Measurements from ENCODE around the gene PLXNC1.
"Not testable (repeated sequence)": the region's sequence is repeated elsewhere in the genome, so short reads cannot be mapped to it uniquely, and the experiment has no call there.

Gene PLXNC1

GRCh38 chr12:94299846-94300245 is 151.5 kb downstream of the PLXNC1 start:
- Histone ChIP-seq H3K36me3 (ENCODE audit: insufficient read depth, low read length) (peaks cover 8% of the 10 kb centered on the region), H3K9ac (ENCODE audit: low read length) (no peak overlapping the region), H3K27ac (ENCODE audit: low read depth, low read length) (no peak overlapping the region)

GRCh38 chr12:94304012-94304411 is 155.6 kb downstream of the PLXNC1 start:
- Histone ChIP-seq H3K27me3 (ENCODE audit: control insufficient read depth in 1 of 2, insufficient read depth in 2 of 2, low read length in 2 of 2) (no peaks in the 10 kb centered on the region), H3K9me3 (ENCODE audit: low read length) (no peaks in the 10 kb centered on the region), H3K4me3 (ENCODE audit: low read depth in 1 of 2, low read length in 2 of 2) (no peak overlapping the region), H3K36me3 (ENCODE audit: insufficient read depth, low read length) (peaks cover 19% of the 10 kb centered on the region), H3K9ac (ENCODE audit: low read length) (no peak overlapping the region), H3K4me1 (ENCODE audit: insufficient read depth, low read length) (peaks cover 21% of the 10 kb centered on the region), H3K27ac (ENCODE audit: low read depth, low read length) (no peak overlapping the region)

More at GRCh38 chr12:94299846-94300245, 151.5 kb downstream of the PLXNC1 start:
- no peak overlapping the region for H3K4me3 ChIP-seq (ENCODE audit: low read depth in 1 of 2, low read length in 2 of 2)
- peaks cover 32% of the 10 kb centered on the region for H3K4me1 ChIP-seq (ENCODE audit: insufficient read depth, low read length)
- H3K27me3 ChIP-seq (ENCODE audit: control insufficient read depth in 1 of 2, insufficient read depth in 2 of 2, low read length in 2 of 2) = no peaks in the 10 kb centered on the region
- no peaks in the 10 kb centered on the region for H3K9me3 ChIP-seq (ENCODE audit: low read length)

- Histone ChIP-seq H3K9me3 (ENCODE audit: low read length) (no peaks in the 10 kb centered on the region), H3K36me3 (ENCODE audit: insufficient read depth, low read length) (peaks cover 25% of the 10 kb centered on the region), H3K27ac (ENCODE audit: low read depth, low read length) (no peak overlapping the region), H3K9ac (ENCODE audit: low read length) (no peak overlapping the region), H3K4me1 (ENCODE audit: insufficient read depth, low read length) (peaks cover 17% of the 10 kb centered on the region), H3K27me3 (ENCODE audit: control insufficient read depth in 1 of 2, insufficient read depth in 2 of 2, low read length in 2 of 2) (no peaks in the 10 kb centered on the region), H3K4me3 (ENCODE audit: low read depth in 1 of 2, low read length in 2 of 2) (no peak overlapping the region)
These were observed 156.2 kb downstream of the PLXNC1 start for GRCh38 chr12:94304566-94305061.

- H3K9me3 ChIP-seq (ENCODE audit: low read length) = no peaks in the 10 kb centered on the region
- H3K9ac ChIP-seq (ENCODE audit: low read length) = no peak overlapping the region
- peaks cover 19% of the 10 kb centered on the region for H3K36me3 ChIP-seq (ENCODE audit: insufficient read depth, low read length)
- H3K27ac ChIP-seq (ENCODE audit: low read depth, low read length) = no peak overlapping the region
- H3K4me1 ChIP-seq (ENCODE audit: insufficient read depth, low read length) = peaks cover 17% of the 10 kb centered on the region
- H3K4me3 ChIP-seq (ENCODE audit: low read depth in 1 of 2, low read length in 2 of 2) = no peak overlapping the region
- H3K27me3 ChIP-seq (ENCODE audit: control insufficient read depth in 1 of 2, insufficient read depth in 2 of 2, low read length in 2 of 2) = no peaks in the 10 kb centered on the region
These were observed 157.0 kb downstream of the PLXNC1 start for GRCh38 chr12:94305130-94305957.

- no peaks in the 10 kb centered on the region for H3K27me3 ChIP-seq (ENCODE audit: control insufficient read depth in 1 of 2, insufficient read depth in 2 of 2, low read length in 2 of 2)
- peaks cover 24% of the 10 kb centered on the region for H3K36me3 ChIP-seq (ENCODE audit: insufficient read depth, low read length)
- no peaks in the 10 kb centered on the region for H3K9me3 ChIP-seq (ENCODE audit: low read length)
- peaks cover 17% of the 10 kb centered on the region for H3K4me1 ChIP-seq (ENCODE audit: insufficient read depth, low read length)
- H3K4me3 ChIP-seq (ENCODE audit: low read depth in 1 of 2, low read length in 2 of 2) = no peak overlapping the region
- H3K27ac ChIP-seq (ENCODE audit: low read depth, low read length) = no peak overlapping the region
- H3K9ac ChIP-seq (ENCODE audit: low read length) = no peak overlapping the region
These were observed 160.2 kb downstream of the PLXNC1 start for GRCh38 chr12:94308612-94309011.

GRCh38 chr12:94309373-94309772 is 161.0 kb downstream of the PLXNC1 start:
- no peak overlapping the region for H3K9ac ChIP-seq (ENCODE audit: low read length)
- peaks cover 10% of the 10 kb centered on the region for H3K4me1 ChIP-seq (ENCODE audit: insufficient read depth, low read length)
- no peaks in the 10 kb centered on the region for H3K27me3 ChIP-seq (ENCODE audit: control insufficient read depth in 1 of 2, insufficient read depth in 2 of 2, low read length in 2 of 2)
- H3K4me3 ChIP-seq (ENCODE audit: low read depth in 1 of 2, low read length in 2 of 2) = no peak overlapping the region
- H3K9me3 ChIP-seq (ENCODE audit: low read length) = no peaks in the 10 kb centered on the region
- peaks cover 24% of the 10 kb centered on the region for H3K36me3 ChIP-seq (ENCODE audit: insufficient read depth, low read length)
- no peak overlapping the region for H3K27ac ChIP-seq (ENCODE audit: low read depth, low read length)

- no peaks in the 10 kb centered on the region for H3K9me3 ChIP-seq (ENCODE audit: low read length)
- no peak overlapping the region for H3K9ac ChIP-seq (ENCODE audit: low read length)
- H3K4me1 ChIP-seq (ENCODE audit: insufficient read depth, low read length) = no peaks in the 10 kb centered on the region
- H3K4me3 ChIP-seq (ENCODE audit: low read depth in 1 of 2, low read length in 2 of 2) = no peak overlapping the region
- H3K27me3 ChIP-seq (ENCODE audit: control insufficient read depth in 1 of 2, insufficient read depth in 2 of 2, low read length in 2 of 2) = no peaks in the 10 kb centered on the region
- peaks cover 18% of the 10 kb centered on the region for H3K36me3 ChIP-seq (ENCODE audit: insufficient read depth, low read length)
- H3K27ac ChIP-seq (ENCODE audit: low read depth, low read length) = no peak overlapping the region
These were observed 164.0 kb downstream of the PLXNC1 start for GRCh38 chr12:94312378-94312777.

GRCh38 chr12:94316600-94316999 is 168.2 kb downstream of the PLXNC1 start:
- H3K27ac ChIP-seq (ENCODE audit: low read depth, low read length); H3K27me3 ChIP-seq (ENCODE audit: control insufficient read depth in 1 of 2, insufficient read depth in 2 of 2, low read length in 2 of 2); H3K4me1 ChIP-seq (ENCODE audit: insufficient read depth, low read length); H3K4me3 ChIP-seq (ENCODE audit: low read depth in 1 of 2, low read length in 2 of 2); H3K36me3 ChIP-seq (ENCODE audit: insufficient read depth, low read length); H3K9ac ChIP-seq (ENCODE audit: low read length); H3K9me3 ChIP-seq (ENCODE audit: low read length): not testable (repeated sequence)

- no peak overlapping the region for H3K9ac ChIP-seq (ENCODE audit: low read length)
- peaks cover 10% of the 10 kb centered on the region for H3K36me3 ChIP-seq (ENCODE audit: insufficient read depth, low read length)
- H3K4me1 ChIP-seq (ENCODE audit: insufficient read depth, low read length) = no peaks in the 10 kb centered on the region
- H3K9me3 ChIP-seq (ENCODE audit: low read length) = no peaks in the 10 kb centered on the region
- H3K27ac ChIP-seq (ENCODE audit: low read depth, low read length) = no peak overlapping the region
- no peaks in the 10 kb centered on the region for H3K27me3 ChIP-seq (ENCODE audit: control insufficient read depth in 1 of 2, insufficient read depth in 2 of 2, low read length in 2 of 2)
- H3K4me3 ChIP-seq (ENCODE audit: low read depth in 1 of 2, low read length in 2 of 2) = no peak overlapping the region
These were observed 169.8 kb downstream of the PLXNC1 start for GRCh38 chr12:94318181-94318580.

- no peaks in the 10 kb centered on the region for H3K9me3 ChIP-seq (ENCODE audit: low read length)
- H3K27ac ChIP-seq (ENCODE audit: low read depth, low read length) = no peak overlapping the region
- no peaks in the 10 kb centered on the region for H3K4me1 ChIP-seq (ENCODE audit: insufficient read depth, low read length)
- no peaks in the 10 kb centered on the region for H3K27me3 ChIP-seq (ENCODE audit: control insufficient read depth in 1 of 2, insufficient read depth in 2 of 2, low read length in 2 of 2)
- H3K36me3 ChIP-seq (ENCODE audit: insufficient read depth, low read length) = peaks cover 12% of the 10 kb centered on the region
- no peak overlapping the region for H3K4me3 ChIP-seq (ENCODE audit: low read depth in 1 of 2, low read length in 2 of 2)
- no peak overlapping the region for H3K9ac ChIP-seq (ENCODE audit: low read length)
These were observed 171.7 kb downstream of the PLXNC1 start for GRCh38 chr12:94320109-94320508.

- H3K9ac ChIP-seq (ENCODE audit: low read length) = no peak overlapping the region
- H3K9me3 ChIP-seq (ENCODE audit: low read length) = no peaks in the 10 kb centered on the region
- no peak overlapping the region for H3K4me3 ChIP-seq (ENCODE audit: low read depth in 1 of 2, low read length in 2 of 2)
- H3K27ac ChIP-seq (ENCODE audit: low read depth, low read length) = no peak overlapping the region
- H3K27me3 ChIP-seq (ENCODE audit: control insufficient read depth in 1 of 2, insufficient read depth in 2 of 2, low read length in 2 of 2) = no peaks in the 10 kb centered on the region
- H3K4me1 ChIP-seq (ENCODE audit: insufficient read depth, low read length) = no peaks in the 10 kb centered on the region
- H3K36me3 ChIP-seq (ENCODE audit: insufficient read depth, low read length) = peaks cover 19% of the 10 kb centered on the region
These were observed 174.0 kb downstream of the PLXNC1 start for GRCh38 chr12:94322346-94322745.

- Histone ChIP-seq H3K36me3 (ENCODE audit: insufficient read depth, low read length) (peaks cover 19% of the 10 kb centered on the region), H3K9ac (ENCODE audit: low read length) (no peak overlapping the region), H3K27me3 (ENCODE audit: control insufficient read depth in 1 of 2, insufficient read depth in 2 of 2, low read length in 2 of 2) (no peaks in the 10 kb centered on the region), H3K27ac (ENCODE audit: low read depth, low read length) (no peak overlapping the region), H3K4me3 (ENCODE audit: low read depth in 1 of 2, low read length in 2 of 2) (no peak overlapping the region), H3K4me1 (ENCODE audit: insufficient read depth, low read length) (no peaks in the 10 kb centered on the region), H3K9me3 (ENCODE audit: low read length) (no peaks in the 10 kb centered on the region)
These were observed 177.9 kb downstream of the PLXNC1 start for GRCh38 chr12:94326234-94326633.

Measured in muscle layer of colon (tissue), 2 donors.